Measurements from ENCODE around the gene LYL1.

Gene LYL1

GRCh38 chr19:13069415-13070359, 33.0 kb downstream of the LYL1 start:
- TF ChIP-seq CTCF (conservative IDR thresholded peaks at IDR 0.05) (no peak), ZFX (IDR thresholded peaks at IDR 0.05) (no peak)
- H3K27ac ChIP-seq, result no peak overlapping the region

- TF ChIP-seq CTCF (conservative IDR thresholded peaks at IDR 0.05), result no peak
- no peak for TF ChIP-seq ZFX (IDR thresholded peaks at IDR 0.05)
Observed at GRCh38 chr19:13068085-13068846, 34.4 kb downstream of the LYL1 start.

GRCh38 chr19:13066933-13067807, 35.5 kb downstream of the LYL1 start:
- no peak overlapping the region; the same call in 1 of the 2 replicates for H3K27ac ChIP-seq
- TF ChIP-seq ZFX (IDR thresholded peaks at IDR 0.05) (no peak), CTCF (conservative IDR thresholded peaks at IDR 0.05) (no peak)

More at GRCh38 chr19:13068085-13068846, 34.4 kb downstream of the LYL1 start:
- no peak overlapping the region for H3K27ac ChIP-seq

- TF ChIP-seq ZFX (IDR thresholded peaks at IDR 0.05) (no peak), CTCF (conservative IDR thresholded peaks at IDR 0.05) (no peak)
- no peak overlapping the region; the same call in 1 of the 2 replicates for H3K27ac ChIP-seq
Observed at GRCh38 chr19:13066226-13066625, 36.4 kb downstream of the LYL1 start.

GRCh38 chr19:13064092-13064489, 38.6 kb downstream of the LYL1 start:
- peak overlapping the region; percentile 22; the same call in 1 of the 2 replicates for H3K27ac ChIP-seq
- TF ChIP-seq CTCF (conservative IDR thresholded peaks at IDR 0.05), result no peak
- no peak for TF ChIP-seq ZFX (IDR thresholded peaks at IDR 0.05)

- H3K27ac ChIP-seq, result peak overlapping the region; percentile 22; the same call in 1 of the 2 replicates
- TF ChIP-seq CTCF (conservative IDR thresholded peaks at IDR 0.05), result no peak
- TF ChIP-seq ZFX (IDR thresholded peaks at IDR 0.05), result no peak
Observed at GRCh38 chr19:13063461-13064091, 39.1 kb downstream of the LYL1 start.

Data from C4-2B (cell line).